ENCODE results near the gene SLAMF9. TPM values are rescaled to one million over a fixed set of nuclear protein-coding genes. Genes with fewer than 3 reads are reported as not detected.

Gene SLAMF9
- total and polyA plus RNA-seq, 2 of the 8 experiments (the other 6 are each of a cell fraction or from before 2014, with no cell fraction given) = not detected

- CTCF ChIA-PET (ENCODE audit: partially characterized antibody) = interaction anchor here (0.9 to 8.9 kb wide), 5 partner anchors 13 to 192 kb away, joined by 4 to 98 read pairs (median 4); no protein-coding TSS in a partner anchor
- H3K4me2 ChIP-seq (ENCODE audit: insufficient read depth in 1 of 2, low read depth in 2 of 2, low read length in 2 of 2) = no peak overlapping the region
- H2AK5ac ChIP-seq (ENCODE audit: low read depth, low read length) = no peak overlapping the region
- no peaks in the 10 kb centered on the region for H4K20me1 ChIP-seq (replicated peaks in 1 of 2; ENCODE audit: control insufficient read depth in 1 of 2, insufficient read depth in 2 of 2, low read length in 2 of 2)
- no peak overlapping the region for H4K8ac ChIP-seq (ENCODE audit: extremely low read depth, insufficient read depth, low read length)
- H3K23me2 ChIP-seq (ENCODE audit: low read depth, low read length) = no peaks in the 10 kb centered on the region; the same call in 1 of the 2 replicates
- H3K23ac ChIP-seq (ENCODE audit: insufficient read length) = no peak overlapping the region
- no peak overlapping the region for H3K14ac ChIP-seq (ENCODE audit: insufficient read length)
- H3K18ac ChIP-seq (ENCODE audit: extremely low read depth, low read length) = no peak overlapping the region
- H2BK12ac ChIP-seq (ENCODE audit: low read depth, low read length) = no peak overlapping the region
- no peak overlapping the region for H3K4me3 ChIP-seq (ENCODE audit: extremely low read depth in 1 of 4, insufficient read depth in 2 of 4, low read depth in 3 of 4, low read length in 4 of 4)
- H3K36me3 ChIP-seq (ENCODE audit: control insufficient read depth in 2 of 4, insufficient read depth in 4 of 4, low read length in 3 of 4) = no peaks in the 10 kb centered on the region
- DNase-seq (ENCODE audit: low read depth in 1 of 2, low spot score in 2 of 2) (peak in 1 of 2 experiments; percentile 22), FAIRE-seq (no peak)
- no peaks in the 10 kb centered on the region for H3K27me3 ChIP-seq (replicated peaks in 1 of 4; ENCODE audit: control insufficient read depth in 3 of 4, extremely low read depth in 1 of 4, insufficient read depth in 3 of 4, low read length in 3 of 4)
- no peaks in the 10 kb centered on the region for H3K79me1 ChIP-seq (ENCODE audit: low read depth, low read length)
- no peak overlapping the region for H2BK5ac ChIP-seq (ENCODE audit: low read depth, low read length)
- 87% methylated on average over 5 of the region's 5 CpGs; no CpG with 5 or more reads in 1 of the 2 experiments for WGBS, 2 experiments (ENCODE audit: extremely low coverage in 1 of 2, insufficient coverage in 1 of 2, insufficient read length in 1 of 2, insufficient replicate concordance in 2 of 2, low coverage in 1 of 2, low lambda C conversion rate in 2 of 2, missing lambda C conversion rate in 1 of 2)
- H3K4me1 ChIP-seq (replicated peaks in 1 of 4; ENCODE audit: control insufficient read depth in 3 of 4, insufficient read depth in 4 of 4, low read length in 3 of 4) = no peaks in the 10 kb centered on the region
- H2BK20ac ChIP-seq (ENCODE audit: low read length) = no peak overlapping the region
- H3K79me2 ChIP-seq (ENCODE audit: control insufficient read depth in 1 of 2, insufficient read depth in 2 of 2, low read length in 2 of 2) = no peaks in the 10 kb centered on the region
- H3K9me3 ChIP-seq (ENCODE audit: insufficient read depth in 2 of 2, low read depth in 1 of 2, low read length in 1 of 2) = peaks cover 0 to 5% of the 10 kb centered on the region in 2 experiments; a peak in 1 of 4 replicates
- POLR2A ChIA-PET (ENCODE audit: partially characterized antibody) = interaction anchor here (0.7 to 1.2 kb wide), 2 partner anchors 14 to 60 kb away, joined by 3 read pairs; no protein-coding TSS in a partner anchor
- H2AFZ ChIP-seq (ENCODE audit: low read length) = no peak overlapping the region
- no peak overlapping the region for H2BK120ac ChIP-seq (replicated peaks; ENCODE audit: low read depth, low read length)
- no peak overlapping the region for H3K9ac ChIP-seq (replicated peaks in 1 of 4; ENCODE audit: extremely low read depth in 1 of 4, low read depth in 3 of 4, low read length in 3 of 4)
- H2BK15ac ChIP-seq (ENCODE audit: low read length) = no peak overlapping the region
- H4K5ac ChIP-seq (ENCODE audit: insufficient read length, low read depth, low read length) = no peak overlapping the region
- H3K4ac ChIP-seq (replicated peaks; ENCODE audit: insufficient read length, low read depth, low read length) = no peak overlapping the region
- no peak overlapping the region for H3K56ac ChIP-seq (replicated peaks; ENCODE audit: insufficient read length, low read depth, low read length)
- no peak overlapping the region for H3K27ac ChIP-seq (ENCODE audit: low read depth, low read length)
- no peak overlapping the region for H4K91ac ChIP-seq (replicated peaks; ENCODE audit: insufficient read length, low read length)
- no peak for TF ChIP-seq POLR2A (IDR thresholded peaks at IDR 0.05; ENCODE audit: control extremely low read depth in 1 of 2, low read depth in 2 of 2, low read length in 2 of 2)
- no peak for TF ChIP-seq BACH1 (IDR thresholded peaks at IDR 0.05; ENCODE audit: low read length)
- TF ChIP-seq GTF2F1 (IDR thresholded peaks at IDR 0.05; ENCODE audit: borderline replicate concordance, low read depth, low read length) = no peak
- TF ChIP-seq JUND (IDR thresholded peaks at IDR 0.05; ENCODE audit: low read length) = no peak
- TF ChIP-seq KDM5A (IDR thresholded peaks at IDR 0.05; ENCODE audit: low read length) = no peak
- no peak for TF ChIP-seq MAX (IDR thresholded peaks at IDR 0.05)
- TF ChIP-seq SRF (IDR thresholded peaks at IDR 0.05; ENCODE audit: low read depth, low read length) = no peak
- no peak for TF ChIP-seq SUZ12 (IDR thresholded peaks at IDR 0.05; ENCODE audit: low read length)
- TF ChIP-seq GABPA (IDR thresholded peaks at IDR 0.05; ENCODE audit: borderline replicate concordance, insufficient read depth, low read length) = no peak
- no peak for TF ChIP-seq BCL11A (IDR thresholded peaks at IDR 0.05; ENCODE audit: low read depth in 2 of 2, low read length in 2 of 2)
- TF ChIP-seq SP4 (IDR thresholded peaks at IDR 0.05; ENCODE audit: low read length) = no peak
- no peak for TF ChIP-seq HDAC2 (IDR thresholded peaks at IDR 0.05; ENCODE audit: borderline replicate concordance in 1 of 2, low read depth in 2 of 2, low read length in 2 of 2)
- TF ChIP-seq RXRA (IDR thresholded peaks at IDR 0.05; ENCODE audit: insufficient read depth, low read depth, low read length) = no peak
- no peak for TF ChIP-seq EGR1 (IDR thresholded peaks at IDR 0.05; ENCODE audit: borderline replicate concordance, low read depth, low read length)
- TF ChIP-seq SIX5 (IDR thresholded peaks at IDR 0.05; ENCODE audit: low read depth, low read length) = no peak
These were observed 36.0 kb upstream of the SLAMF9 start for GRCh38 chr1:159990005-159990404.

Measured in H1 (cell line).